Stomach (tissue), 9 donors: ENCODE results near the gene LRRC46. TPM values are rescaled to one million over a fixed set of nuclear protein-coding genes. Genes with fewer than 3 reads are reported as not detected.

Experiments used
- DNase-seq, 2 donors: peaks; one replicate each; pipeline versions ENCODE4 v3.0.0 to v3.0.0-alpha.2; 2013 to 2019
- H3K27ac ChIP-seq, 5 donors: fragments of 200-600 bp in 4 of 5; sonication (generic) in 4 of 5; one replicate each; pipeline ENCODE4 v1.5.1; 2013 to 2019; ENCODE audit warnings: mild to moderate bottlenecking in 1 of 5, moderate library complexity in 1 of 5
- H3K27me3 ChIP-seq, 3 donors: fragments of 200-600 bp; sonication (generic); one replicate each; pipeline ENCODE4 v1.5.1; 2017 to 2019; ENCODE audit warnings: mixed run types in 1 of 3
- H3K36me3 ChIP-seq, 4 donors: fragments of 200-600 bp; sonication (generic); 1 replicate in 3 of 4; 2 replicates in 1 of 4; pipeline ENCODE4 v1.5.1; 2016 to 2019
- H3K4me1 ChIP-seq, 4 donors: fragments of 200-600 bp; sonication (generic); one replicate each; pipeline ENCODE4 v1.5.1; 2016 to 2019
- H3K4me3 ChIP-seq, 4 donors: fragments of 200-600 bp; sonication (generic) in 3 of 4; one replicate each; pipeline ENCODE4 v1.5.1; 2016 to 2019; ENCODE audit warnings: mild to moderate bottlenecking in 1 of 4
- H3K9me3 ChIP-seq, 4 donors: fragments of 200-600 bp; sonication (generic); one replicate each; pipeline ENCODE4 v1.5.1; 2016 to 2019
- EP300 ChIP-seq: sonication (generic); formaldehyde crosslinking; IDR thresholded peaks from one replicate; pipeline ENCODE4 v1.6.1; 2017; ENCODE audit warnings: antibody characterized with exemption
- POLR2A ChIP-seq, 4 donors: fragments of 450-650 bp; IDR thresholded peaks; one replicate each; pipeline ENCODE4 v1.6.1; 2016; ENCODE audit warnings: antibody characterized with exemption in 4 of 4, control low read depth in 2 of 4, mild to moderate bottlenecking in 1 of 4, moderate library complexity in 1 of 4
- POLR2AphosphoS5 ChIP-seq, 3 donors: sonication (generic); formaldehyde crosslinking; IDR thresholded peaks; one replicate each; pipeline ENCODE4 v1.6.1; 2016; ENCODE audit warnings: antibody characterized with exemption in 3 of 3
- WGBS, 5 donors: extraction: QIAGEN DNeasy Blood & Tissue Kit in 3 of 5; methylation state at CpG; one replicate each; pipeline versions ENCODE4 v1.1.5 to v1.1.7; 2013 to 2018; 5-methylcytosine and 5-hydroxymethylcytosine counted together
- intact Hi-C: fragments of 100-400 bp; cut with DNase I; formaldehyde crosslinking; loops from one replicate; pipeline ENCODE4 v1.15.1; 2023; ENCODE audit warnings: low total_unique reads
- polyA plus RNA-seq, 3 donors: library from polyadenylated mRNA; stranded (reverse); fragments of 200-250 nt; gene quantifications; one replicate each; pipeline ENCODE4 v1.2.3, GENCODE V29; 2013
- total RNA-seq, 5 donors: library from RNA; depleted of rRNA; stranded (reverse); fragments of >200 nt; gene quantifications; one replicate each; pipeline versions ENCODE4 v1.1.0 to v1.2.3, GENCODE V29; 2014 to 2016
- TF ChIP-seq, protein P1 (sequence below), 7 experiments: fragments of 450-650 bp in 4 of 7; fragments of 200-600 bp in 3 of 7; sonication (generic) in 3 of 7; IDR thresholded peaks; one replicate each; pipeline ENCODE4 v1.5.1; 2016 to 2019; ENCODE audit warnings: antibody characterized with exemption in 7 of 7, control low read depth in 2 of 7, mild to moderate bottlenecking in 1 of 7
- donor health status: healthy with polysubstance abuse.
- donor health status: Bipolar disorder and iron deficiency.
- donor health status: healthy.

The LRRC46 gene
- total and polyA plus RNA-seq, 8 donors, result 0.31 to 0.75 (median 0.48) TPM; not detected in 5

DNA sequence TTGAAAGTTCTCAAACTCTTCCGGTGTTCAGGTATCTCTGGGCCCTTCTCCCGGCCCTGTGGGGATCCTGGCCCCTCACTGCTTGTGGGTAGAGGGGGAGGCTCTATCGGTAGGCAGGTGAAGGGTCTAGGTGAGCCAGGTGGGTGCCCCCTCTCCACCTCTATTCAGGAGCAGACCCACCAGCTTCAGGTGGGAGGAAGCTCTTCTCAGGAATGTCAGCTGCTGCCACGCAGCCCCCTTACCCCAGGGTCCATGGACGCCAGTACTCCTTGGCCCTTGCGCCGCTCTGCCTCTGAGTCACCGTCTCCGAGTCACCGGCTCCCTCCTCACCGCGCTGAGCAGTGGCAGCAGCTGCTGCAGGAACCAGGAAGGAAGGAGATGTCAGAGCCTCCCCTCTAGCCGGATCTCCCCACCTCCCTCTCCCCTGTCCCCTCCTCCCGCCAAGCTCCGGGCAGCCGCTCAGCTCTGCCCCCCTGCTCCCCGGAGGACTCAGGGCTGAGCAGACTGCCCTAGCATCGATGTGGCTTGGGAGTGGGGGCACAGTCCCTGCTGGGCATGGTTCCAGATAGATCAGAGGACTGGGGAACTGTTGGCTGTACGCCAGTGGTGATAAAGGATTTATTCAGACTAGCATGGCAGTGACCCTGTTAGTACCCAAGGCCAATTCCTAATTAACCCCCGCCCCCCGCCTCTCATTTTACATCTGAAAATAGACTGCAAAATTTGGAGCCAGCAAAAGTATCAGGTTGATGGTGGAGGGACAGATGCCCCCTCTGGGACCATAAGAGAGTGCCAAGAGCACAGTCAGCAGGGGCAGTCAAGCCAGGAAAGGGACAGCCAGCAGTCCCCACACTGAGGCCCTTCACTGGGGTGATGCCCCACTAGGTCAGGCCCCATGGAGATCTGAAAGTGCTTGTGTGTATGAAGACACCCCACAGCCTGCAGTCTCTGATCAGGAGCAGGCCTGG is 9.8 kb upstream of the LRRC46 start, which contains the start of gene OSBPL7:
Gene OSBPL7, minus strand, starts transcription at position 371 of the 968 bp plus-strand sequence. CDS start 1,516 bp downstream, outside the sequence.
- Histone ChIP-seq H3K36me3 (peaks cover 55 to 70% (median 68%) of the 10 kb centered on the region in 4 donors), H3K27me3 (no peaks in the 10 kb centered on the region), H3K4me1 (peaks cover 16 to 37% (median 33%) of the 10 kb centered on the region in 4 donors), H3K27ac (peak within 1 kb of the TSS; percentile 63 to 88 (median 87)), H3K9me3 (no peaks in the 10 kb centered on the region), H3K4me3 (peak within 1 kb of the TSS; percentile 59 to 77 (median 70))
- TF ChIP-seq, protein P1, sequence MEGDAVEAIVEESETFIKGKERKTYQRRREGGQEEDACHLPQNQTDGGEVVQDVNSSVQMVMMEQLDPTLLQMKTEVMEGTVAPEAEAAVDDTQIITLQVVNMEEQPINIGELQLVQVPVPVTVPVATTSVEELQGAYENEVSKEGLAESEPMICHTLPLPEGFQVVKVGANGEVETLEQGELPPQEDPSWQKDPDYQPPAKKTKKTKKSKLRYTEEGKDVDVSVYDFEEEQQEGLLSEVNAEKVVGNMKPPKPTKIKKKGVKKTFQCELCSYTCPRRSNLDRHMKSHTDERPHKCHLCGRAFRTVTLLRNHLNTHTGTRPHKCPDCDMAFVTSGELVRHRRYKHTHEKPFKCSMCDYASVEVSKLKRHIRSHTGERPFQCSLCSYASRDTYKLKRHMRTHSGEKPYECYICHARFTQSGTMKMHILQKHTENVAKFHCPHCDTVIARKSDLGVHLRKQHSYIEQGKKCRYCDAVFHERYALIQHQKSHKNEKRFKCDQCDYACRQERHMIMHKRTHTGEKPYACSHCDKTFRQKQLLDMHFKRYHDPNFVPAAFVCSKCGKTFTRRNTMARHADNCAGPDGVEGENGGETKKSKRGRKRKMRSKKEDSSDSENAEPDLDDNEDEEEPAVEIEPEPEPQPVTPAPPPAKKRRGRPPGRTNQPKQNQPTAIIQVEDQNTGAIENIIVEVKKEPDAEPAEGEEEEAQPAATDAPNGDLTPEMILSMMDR (IDR thresholded peaks at IDR 0.05), result peak in 1 of 7 experiments; percentile 22
- TF ChIP-seq POLR2AphosphoS5 (IDR thresholded peaks at IDR 0.05) (peak; percentile 18 to 95 (median 93)), EP300 (no peak), POLR2A (IDR thresholded peaks at IDR 0.05) (peak in 1 of 4 donors; percentile 72)
- DNase-seq, result peak; percentile 81 to 96
- 3 to 12% (median 4%) methylated on average over 7 to 21 of the region's 21 CpGs for WGBS, 5 donors
- intact Hi-C loops, result no loop called here

DNA sequence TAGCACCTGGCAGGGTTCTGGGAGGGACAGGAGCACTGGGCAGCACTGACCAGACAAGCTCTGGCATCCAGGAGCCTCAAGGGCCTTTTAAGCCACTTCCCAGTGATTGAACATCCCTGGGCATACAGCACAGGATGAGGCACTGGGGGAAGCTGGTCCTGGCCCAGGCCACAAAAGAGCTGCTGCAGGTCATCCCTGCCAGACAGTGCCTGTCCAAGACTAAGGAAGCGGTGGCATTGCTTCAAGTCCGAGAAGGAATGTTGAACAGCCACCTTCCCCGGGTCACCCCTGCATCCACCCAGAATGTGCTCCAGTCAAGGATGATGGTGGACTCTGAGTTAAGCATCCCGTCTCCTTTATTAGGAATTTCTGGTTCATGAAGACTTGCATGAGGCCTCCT is 8.7 kb upstream of the LRRC46 start:
- no peaks in the 10 kb centered on the region for H3K27me3 ChIP-seq
- no peak overlapping the region for H3K4me3 ChIP-seq
- TF ChIP-seq POLR2A (IDR thresholded peaks at IDR 0.05) (no peak), EP300 (no peak), POLR2AphosphoS5 (IDR thresholded peaks at IDR 0.05) (no peak)
- TF ChIP-seq, protein P1 (IDR thresholded peaks at IDR 0.05), result no peak
- DNase-seq, result no peak
- WGBS, 5 donors, result 85 to 91% (median 90%) methylated on average over 2 to 4 of the region's 4 CpGs
- intact Hi-C loops, result no loop called here
- H3K27ac ChIP-seq, result no peak overlapping the region
- peaks cover 16 to 37% (median 33%) of the 10 kb centered on the region in 4 donors for H3K4me1 ChIP-seq
- H3K9me3 ChIP-seq, result no peaks in the 10 kb centered on the region
- peaks cover 54 to 70% (median 68%) of the 10 kb centered on the region in 4 donors for H3K36me3 ChIP-seq

DNA sequence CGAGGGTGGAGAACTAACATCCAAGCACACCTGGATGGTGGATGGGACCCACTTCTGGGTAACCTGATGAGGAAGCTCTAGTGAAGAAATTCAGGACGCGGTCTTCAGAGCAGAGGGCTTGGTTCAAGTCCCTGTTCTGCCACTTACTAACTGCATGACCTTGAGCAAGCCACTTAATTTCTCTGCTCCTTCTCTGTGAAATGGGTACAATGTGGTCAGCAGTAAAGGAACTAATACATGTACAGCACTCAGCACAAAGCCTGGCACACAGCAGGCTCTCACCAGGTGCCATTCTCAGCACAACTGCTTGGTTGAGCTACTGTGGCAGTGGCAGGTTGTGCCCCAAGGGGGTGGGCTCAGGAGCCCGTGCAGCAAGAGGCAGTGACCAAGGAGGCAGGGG is 8.0 kb upstream of the LRRC46 start:
- intact Hi-C loops, result no loop called here
- WGBS, 5 donors, result 85 to 94% (median 91%) methylated on average over 4 of the region's 4 CpGs
- Histone ChIP-seq H3K27ac (no peak overlapping the region), H3K9me3 (no peaks in the 10 kb centered on the region), H3K4me1 (peaks cover 16 to 37% (median 33%) of the 10 kb centered on the region in 4 donors), H3K36me3 (peaks cover 52 to 70% (median 68%) of the 10 kb centered on the region in 4 donors), H3K27me3 (no peaks in the 10 kb centered on the region), H3K4me3 (no peak overlapping the region)
- no peak for DNase-seq
- TF ChIP-seq EP300 (no peak), POLR2A (IDR thresholded peaks at IDR 0.05) (no peak), POLR2AphosphoS5 (IDR thresholded peaks at IDR 0.05) (no peak)
- TF ChIP-seq, protein P1 (IDR thresholded peaks at IDR 0.05), result no peak

DNA sequence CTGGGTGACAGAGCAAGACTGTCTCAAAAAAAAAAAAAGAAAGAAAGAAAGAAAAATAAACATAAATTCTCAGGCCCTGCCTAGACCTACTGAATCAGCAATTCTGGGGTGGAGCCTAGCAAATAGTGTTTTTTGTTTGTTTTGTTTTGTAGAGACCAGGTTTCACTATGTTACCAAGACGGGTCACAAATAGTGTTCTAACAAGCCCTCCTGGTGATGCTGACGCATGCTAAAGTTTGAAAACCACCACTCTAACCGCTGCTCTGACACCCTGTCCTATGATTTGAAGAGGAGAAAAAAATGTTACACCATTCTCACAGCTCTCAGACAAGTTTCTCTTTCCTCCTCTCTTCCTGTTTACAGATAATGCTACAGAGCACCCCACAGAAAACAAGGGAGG is 1.6 kb upstream of the LRRC46 start:
- no peaks in the 10 kb centered on the region for H3K27me3 ChIP-seq
- H3K4me3 ChIP-seq, result peak overlapping the region in 2 of 4 donors; percentile 79 to 83
- H3K9me3 ChIP-seq, result no peaks in the 10 kb centered on the region
- peaks cover 32 to 43% (median 41%) of the 10 kb centered on the region in 4 donors for H3K36me3 ChIP-seq
- peak overlapping the region; percentile 54 to 90 (median 87) for H3K27ac ChIP-seq
- TF ChIP-seq EP300 (no peak), POLR2AphosphoS5 (IDR thresholded peaks at IDR 0.05) (peak in 1 of 3 donors; percentile 10), POLR2A (IDR thresholded peaks at IDR 0.05) (no peak)
- TF ChIP-seq, protein P1 (IDR thresholded peaks at IDR 0.05), result no peak
- 50 to 74% (median 60%) methylated on average over 3 of the region's 3 CpGs for WGBS, 5 donors
- peak in 1 of 2 donors; percentile 46 for DNase-seq
- intact Hi-C loops, result no loop called here
- peaks cover 24 to 32% (median 28%) of the 10 kb centered on the region in 4 donors for H3K4me1 ChIP-seq
